Measurements from ENCODE around the gene RAB11FIP5.

RAB11FIP5 gene

GRCh38 chr2:73084971-73085370, 27.8 kb downstream of the RAB11FIP5 start:
- H3K4me3 ChIP-seq (ENCODE audit: low read length), result no peak overlapping the region
- DNase-seq (ENCODE audit: low read depth), result peak; percentile 22
- no peak for TF ChIP-seq CTCF (IDR thresholded peaks at IDR 0.05; ENCODE audit: insufficient read depth, low read depth, low read length, missing control alignments)

- no peak for TF ChIP-seq CTCF (IDR thresholded peaks at IDR 0.05; ENCODE audit: insufficient read depth, low read depth, low read length, missing control alignments)
- no peak overlapping the region for H3K4me3 ChIP-seq (ENCODE audit: low read length)
- no peak for DNase-seq (ENCODE audit: low read depth)
Measured at GRCh38 chr2:73083886-73084800, 28.6 kb downstream of the RAB11FIP5 start.

DNA sequence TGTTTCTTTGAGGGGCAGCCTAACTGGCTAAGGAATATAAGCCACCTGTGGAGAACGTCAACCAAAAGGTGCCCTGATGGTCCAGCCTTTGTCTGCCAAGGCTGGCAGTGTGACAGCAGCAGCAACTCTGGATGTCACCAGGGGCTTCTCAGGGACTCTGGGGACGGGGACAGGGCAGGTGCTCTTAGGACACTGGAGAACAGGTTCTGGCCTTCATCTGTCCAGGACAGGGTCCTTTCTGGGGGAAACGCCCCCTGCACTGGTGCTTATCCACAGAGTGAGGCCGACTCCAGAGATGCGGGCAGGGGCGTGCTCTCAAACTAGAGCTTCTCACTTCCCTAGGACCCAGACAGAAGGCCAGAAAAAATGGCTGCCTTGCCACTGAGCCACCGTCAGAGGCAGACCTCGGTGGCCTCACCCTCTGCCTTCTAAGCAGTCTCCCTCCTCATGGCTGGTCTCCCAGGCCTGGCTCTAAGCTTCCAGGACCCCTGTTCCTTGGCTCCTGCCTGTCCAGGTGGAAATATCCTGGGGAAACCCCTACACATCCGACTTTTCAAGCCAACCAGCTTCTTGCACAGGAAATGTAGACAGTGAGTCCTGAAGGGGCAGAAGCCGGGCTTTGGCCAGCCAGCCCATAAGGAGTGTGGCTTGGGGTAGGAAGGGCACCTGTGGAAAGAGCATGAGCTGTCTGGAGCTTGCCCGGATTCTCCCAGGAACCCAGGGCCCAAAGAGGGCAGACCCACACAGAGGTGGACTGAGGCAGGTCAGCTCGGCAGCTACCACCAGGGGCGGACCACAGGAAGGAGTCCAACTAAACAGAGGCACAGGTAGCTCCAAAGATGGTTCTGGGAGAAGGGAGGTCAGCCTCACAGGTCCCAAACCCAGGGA, 30.0 kb downstream of the RAB11FIP5 start:
- TF ChIP-seq CTCF (IDR thresholded peaks at IDR 0.05; ENCODE audit: insufficient read depth, low read depth, low read length, missing control alignments), result no peak

GRCh38 chr2:73081181-73081671, 31.5 kb downstream of the RAB11FIP5 start:
- no peak overlapping the region for H3K4me3 ChIP-seq (ENCODE audit: low read length)
- DNase-seq (ENCODE audit: low read depth), result no peak
- TF ChIP-seq CTCF (IDR thresholded peaks at IDR 0.05; ENCODE audit: insufficient read depth, low read depth, low read length, missing control alignments), result no peak

More for the DNA sequence above, 30.0 kb downstream of the RAB11FIP5 start:
- no peak overlapping the region for H3K4me3 ChIP-seq (ENCODE audit: low read length)
- DNase-seq (ENCODE audit: low read depth), result no peak

- TF ChIP-seq CTCF (IDR thresholded peaks at IDR 0.05; ENCODE audit: insufficient read depth, low read depth, low read length, missing control alignments), result no peak
- H3K4me3 ChIP-seq (ENCODE audit: low read length), result no peak overlapping the region
- no peak for DNase-seq (ENCODE audit: low read depth)
Measured at GRCh38 chr2:73080321-73081131, 32.2 kb downstream of the RAB11FIP5 start.

GRCh38 chr2:73079636-73080035, 33.1 kb downstream of the RAB11FIP5 start:
- no peak for TF ChIP-seq CTCF (IDR thresholded peaks at IDR 0.05; ENCODE audit: insufficient read depth, low read depth, low read length, missing control alignments)
- no peak for DNase-seq (ENCODE audit: low read depth)
- no peak overlapping the region for H3K4me3 ChIP-seq (ENCODE audit: low read length)
